Skeletal muscle tissue (tissue), 4 donors: Measurements from ENCODE around the gene AKAP11. TPM values are rescaled to one million over a fixed set of nuclear protein-coding genes. Genes with fewer than 3 reads are reported as not detected.

Source experiments
- H3K27ac ChIP-seq: one replicate; pipeline ENCODE4 v1.7.0; 2013; ENCODE audit warnings: mild to moderate bottlenecking, low read depth, low read length, inconsistent platforms
- H3K27me3 ChIP-seq, 3 donors: one replicate each; pipeline ENCODE4 v1.7.0; 2013; ENCODE audit warnings: low read length in 3 of 3; ENCODE audit not compliant: control insufficient read depth in 3 of 3, insufficient read depth in 3 of 3
- H3K36me3 ChIP-seq, 3 donors: one replicate each; pipeline ENCODE4 v1.7.0; 2013; ENCODE audit warnings: low read length in 3 of 3; ENCODE audit not compliant: control insufficient read depth in 3 of 3, insufficient read depth in 3 of 3
- H3K4me1 ChIP-seq, 3 donors: one replicate each; pipeline ENCODE4 v1.7.0; 2013; ENCODE audit warnings: low read length in 3 of 3, mild to moderate bottlenecking in 3 of 3; ENCODE audit not compliant: control insufficient read depth in 3 of 3, insufficient read depth in 3 of 3
- H3K4me3 ChIP-seq, 3 donors: one replicate each; pipeline ENCODE4 v1.7.0; 2013; ENCODE audit warnings: low read length in 3 of 3
- H3K9ac ChIP-seq, 3 donors: one replicate each; pipeline ENCODE4 v1.7.0; 2013; ENCODE audit warnings: low read length in 3 of 3, mild to moderate bottlenecking in 3 of 3, moderate library complexity in 2 of 3, low read depth in 1 of 3
- H3K9me3 ChIP-seq, 3 donors: one replicate each; pipeline ENCODE4 v1.7.0; 2013; ENCODE audit warnings: low read length in 3 of 3; ENCODE audit not compliant: control insufficient read depth in 3 of 3
- total RNA-seq: library from RNA; depleted of rRNA; stranded (reverse); fragments of >200 nt; gene quantifications from one replicate; pipeline ENCODE4 v1.2.3, GENCODE V29; 2014
- donor health status: Osteomylitis.

The AKAP11 gene
- total RNA-seq, 1 donor from 2014 or later = 16.7 TPM

- H3K27ac ChIP-seq = peak overlapping the region; percentile 84
- H3K9me3 ChIP-seq = no peaks in the 10 kb centered on the region
- peak overlapping the region; percentile 78 to 89 (median 86) for H3K4me3 ChIP-seq
- no peaks in the 10 kb centered on the region for H3K36me3 ChIP-seq
- peak overlapping the region; percentile 58 to 70 (median 65) for H3K9ac ChIP-seq
- H3K4me1 ChIP-seq = peaks cover 6 to 18% (median 16%) of the 10 kb centered on the region in 3 donors
- H3K27me3 ChIP-seq = peaks cover 0 to 5% (median 0%) of the 10 kb centered on the region in 3 donors
Measured at GRCh38 chr13:42271337-42272114, 426 bp upstream of the AKAP11 start.

GRCh38 chr13:42272804-42273175 is 838 bp downstream of the AKAP11 start:
- Histone ChIP-seq H3K27ac (peak overlapping the region; percentile 59), H3K4me3 (peak overlapping the region; percentile 80 to 86 (median 85)), H3K9me3 (no peaks in the 10 kb centered on the region)

GRCh38 chr13:42274386-42275097 is 2.6 kb downstream of the AKAP11 start:
- Histone ChIP-seq H3K4me1 (peaks cover 6 to 12% (median 10%) of the 10 kb centered on the region in 3 donors), H3K27ac (no peak overlapping the region), H3K4me3 (no peak overlapping the region), H3K9ac (no peak overlapping the region), H3K36me3 (no peaks in the 10 kb centered on the region), H3K9me3 (no peaks in the 10 kb centered on the region), H3K27me3 (peaks cover 0 to 5% (median 0%) of the 10 kb centered on the region in 3 donors)

More at GRCh38 chr13:42272804-42273175, 838 bp downstream of the AKAP11 start:
- Histone ChIP-seq H3K4me1 (peaks cover 6 to 12% (median 10%) of the 10 kb centered on the region in 3 donors), H3K36me3 (no peaks in the 10 kb centered on the region), H3K27me3 (peaks cover 0 to 5% (median 0%) of the 10 kb centered on the region in 3 donors), H3K9ac (peak overlapping the region; percentile 78 to 81 (median 79))

- Histone ChIP-seq H3K9ac (no peak overlapping the region), H3K27ac (no peak overlapping the region), H3K9me3 (no peaks in the 10 kb centered on the region), H3K4me1 (peaks cover 6 to 12% (median 10%) of the 10 kb centered on the region in 3 donors), H3K27me3 (peaks cover 0 to 5% (median 0%) of the 10 kb centered on the region in 3 donors), H3K36me3 (no peaks in the 10 kb centered on the region), H3K4me3 (no peak overlapping the region)
Measured at GRCh38 chr13:42275098-42275471, 3.1 kb downstream of the AKAP11 start.

GRCh38 chr13:42275506-42275905 is 3.6 kb downstream of the AKAP11 start:
- peaks cover 6 to 12% (median 10%) of the 10 kb centered on the region in 3 donors for H3K4me1 ChIP-seq
- no peaks in the 10 kb centered on the region for H3K9me3 ChIP-seq
- H3K27ac ChIP-seq = no peak overlapping the region

GRCh38 chr13:42276683-42277082 is 4.7 kb downstream of the AKAP11 start:
- no peak overlapping the region for H3K9ac ChIP-seq
- H3K9me3 ChIP-seq = no peaks in the 10 kb centered on the region
- H3K4me1 ChIP-seq = peaks cover 3 to 4% (median 4%) of the 10 kb centered on the region in 3 donors
- H3K27me3 ChIP-seq = peaks cover 0 to 2% (median 0%) of the 10 kb centered on the region in 3 donors
- H3K27ac ChIP-seq = no peak overlapping the region
- H3K36me3 ChIP-seq = no peaks in the 10 kb centered on the region
- H3K4me3 ChIP-seq = no peak overlapping the region

More at GRCh38 chr13:42275506-42275905, 3.6 kb downstream of the AKAP11 start:
- no peaks in the 10 kb centered on the region for H3K36me3 ChIP-seq
- H3K4me3 ChIP-seq = no peak overlapping the region
- peaks cover 0 to 5% (median 0%) of the 10 kb centered on the region in 3 donors for H3K27me3 ChIP-seq
- no peak overlapping the region for H3K9ac ChIP-seq

GRCh38 chr13:42277618-42278276 is 5.8 kb downstream of the AKAP11 start:
- Histone ChIP-seq H3K9ac (no peak overlapping the region), H3K27ac (no peak overlapping the region), H3K4me3 (no peak overlapping the region), H3K4me1 (peaks cover 0 to 2% (median 0%) of the 10 kb centered on the region in 3 donors), H3K9me3 (no peaks in the 10 kb centered on the region), H3K27me3 (no peaks in the 10 kb centered on the region), H3K36me3 (no peaks in the 10 kb centered on the region)

GRCh38 chr13:42279080-42279479 is 7.1 kb downstream of the AKAP11 start:
- no peak overlapping the region for H3K4me3 ChIP-seq
- H3K27me3 ChIP-seq = no peaks in the 10 kb centered on the region
- H3K36me3 ChIP-seq = no peaks in the 10 kb centered on the region
- no peaks in the 10 kb centered on the region for H3K4me1 ChIP-seq
- no peaks in the 10 kb centered on the region for H3K9me3 ChIP-seq
- H3K9ac ChIP-seq = no peak overlapping the region
- no peak overlapping the region for H3K27ac ChIP-seq

- Histone ChIP-seq H3K27ac (no peak overlapping the region), H3K9ac (no peak overlapping the region), H3K4me1 (no peaks in the 10 kb centered on the region), H3K27me3 (no peaks in the 10 kb centered on the region), H3K9me3 (no peaks in the 10 kb centered on the region), H3K36me3 (no peaks in the 10 kb centered on the region), H3K4me3 (no peak overlapping the region)
Measured at GRCh38 chr13:42279986-42280385, 8.0 kb downstream of the AKAP11 start.
